ENCODE measurements around the gene RPL10L.

- TF ChIP-seq, protein P1, sequence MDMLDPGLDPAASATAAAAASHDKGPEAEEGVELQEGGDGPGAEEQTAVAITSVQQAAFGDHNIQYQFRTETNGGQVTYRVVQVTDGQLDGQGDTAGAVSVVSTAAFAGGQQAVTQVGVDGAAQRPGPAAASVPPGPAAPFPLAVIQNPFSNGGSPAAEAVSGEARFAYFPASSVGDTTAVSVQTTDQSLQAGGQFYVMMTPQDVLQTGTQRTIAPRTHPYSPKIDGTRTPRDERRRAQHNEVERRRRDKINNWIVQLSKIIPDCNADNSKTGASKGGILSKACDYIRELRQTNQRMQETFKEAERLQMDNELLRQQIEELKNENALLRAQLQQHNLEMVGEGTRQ (CRISPR knock-in tag; IDR thresholded peaks at IDR 0.05), result no peak
- TF ChIP-seq, protein P2, sequence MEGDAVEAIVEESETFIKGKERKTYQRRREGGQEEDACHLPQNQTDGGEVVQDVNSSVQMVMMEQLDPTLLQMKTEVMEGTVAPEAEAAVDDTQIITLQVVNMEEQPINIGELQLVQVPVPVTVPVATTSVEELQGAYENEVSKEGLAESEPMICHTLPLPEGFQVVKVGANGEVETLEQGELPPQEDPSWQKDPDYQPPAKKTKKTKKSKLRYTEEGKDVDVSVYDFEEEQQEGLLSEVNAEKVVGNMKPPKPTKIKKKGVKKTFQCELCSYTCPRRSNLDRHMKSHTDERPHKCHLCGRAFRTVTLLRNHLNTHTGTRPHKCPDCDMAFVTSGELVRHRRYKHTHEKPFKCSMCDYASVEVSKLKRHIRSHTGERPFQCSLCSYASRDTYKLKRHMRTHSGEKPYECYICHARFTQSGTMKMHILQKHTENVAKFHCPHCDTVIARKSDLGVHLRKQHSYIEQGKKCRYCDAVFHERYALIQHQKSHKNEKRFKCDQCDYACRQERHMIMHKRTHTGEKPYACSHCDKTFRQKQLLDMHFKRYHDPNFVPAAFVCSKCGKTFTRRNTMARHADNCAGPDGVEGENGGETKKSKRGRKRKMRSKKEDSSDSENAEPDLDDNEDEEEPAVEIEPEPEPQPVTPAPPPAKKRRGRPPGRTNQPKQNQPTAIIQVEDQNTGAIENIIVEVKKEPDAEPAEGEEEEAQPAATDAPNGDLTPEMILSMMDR (IDR thresholded peaks at IDR 0.05), result no peak
- TF ChIP-seq SMAD3 (CRISPR knock-in tag; IDR thresholded peaks at IDR 0.05; ENCODE audit: borderline replicate concordance) (no peak), ZMAT4 (CRISPR knock-in tag; IDR thresholded peaks at IDR 0.05) (no peak), TEAD1 (CRISPR knock-in tag; IDR thresholded peaks at IDR 0.05) (no peak), ATF1 (CRISPR knock-in tag; IDR thresholded peaks at IDR 0.05) (no peak), STAT6 (CRISPR knock-in tag; conservative IDR thresholded peaks at IDR 0.05; ENCODE audit: low read depth) (no peak), GRHL2 (CRISPR knock-in tag; IDR thresholded peaks at IDR 0.05; ENCODE audit: insufficient replicate concordance, severe bottlenecking) (no peak)
Measured at GRCh38 chr14:46646796-46647195, 4.8 kb downstream of the RPL10L start.

Measured in WTC11 (cell line).